ENCODE results near the gene UNC5C. TPM values are rescaled to one million over a fixed set of nuclear protein-coding genes. Genes with fewer than 3 reads are reported as not detected.

The UNC5C gene
- total and polyA plus RNA-seq, 2 of the 4 experiments (the other 2 are of a cell fraction): under 0.01 TPM

DNA sequence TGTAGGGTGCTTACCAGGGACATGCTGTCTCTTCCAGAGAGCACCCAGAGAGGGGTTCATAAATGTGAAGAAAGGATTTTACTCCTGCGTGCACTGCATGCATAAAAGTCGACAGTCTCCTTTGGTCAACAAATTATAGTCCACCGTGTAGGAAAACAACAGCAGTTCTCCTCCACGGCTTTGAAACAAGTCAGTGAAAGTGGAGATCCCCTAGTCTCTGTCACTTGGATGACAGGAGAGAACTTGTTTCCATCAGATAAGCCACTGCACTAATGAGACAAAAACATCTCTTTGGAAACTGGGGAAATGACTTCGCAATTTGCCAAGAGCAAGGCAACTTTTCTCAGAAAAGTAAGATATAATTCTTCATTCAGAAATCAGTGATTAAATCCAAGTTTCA lies 9.7 kb downstream of the UNC5C start:
- no peak for DNase-seq
- Histone ChIP-seq H3K23ac (ENCODE audit: low read depth, low read length) (no peak overlapping the region), H3K18ac (ENCODE audit: low read depth, low read length) (no peak overlapping the region), H3K79me1 (ENCODE audit: low read depth in 1 of 2, low read length in 2 of 2) (no peaks in the 10 kb centered on the region), H4K5ac (ENCODE audit: low read depth, low read length) (no peak overlapping the region), H4K20me1 (ENCODE audit: insufficient read depth, low read length) (no peaks in the 10 kb centered on the region), H3K9ac (ENCODE audit: low read depth, low read length) (no peak overlapping the region), H3K56ac (ENCODE audit: extremely low read depth, insufficient read depth, low read length) (no peak overlapping the region), H2AFZ (replicated peaks; ENCODE audit: low read length, poor library complexity) (no peak overlapping the region), H2BK20ac (ENCODE audit: low read depth, low read length) (no peak overlapping the region), H3K4ac (ENCODE audit: low read depth, low read length) (no peak overlapping the region), H2BK120ac (ENCODE audit: low read depth, low read length) (no peak overlapping the region), H3K4me3 (ENCODE audit: insufficient read depth, low read depth, low read length) (no peak overlapping the region), H3K4me2 (ENCODE audit: low read depth, low read length) (no peak overlapping the region), H3K9me3 (ENCODE audit: control insufficient read depth, insufficient read depth, low read length) (no peaks in the 10 kb centered on the region), H3K14ac (replicated peaks; ENCODE audit: low read depth, low read length) (no peak overlapping the region), H2BK15ac (ENCODE audit: low read depth, low read length) (no peak overlapping the region), H4K91ac (ENCODE audit: insufficient read depth, low read depth, low read length) (no peak overlapping the region), H3K9me1 (ENCODE audit: insufficient read depth, low read length) (no peaks in the 10 kb centered on the region), H2AK9ac (replicated peaks; ENCODE audit: low read depth, low read length, poor library complexity) (no peak overlapping the region), H2AK5ac (ENCODE audit: low read depth, low read length) (no peak overlapping the region), H3K36me3 (ENCODE audit: control insufficient read depth, insufficient read depth, low read length) (no peaks in the 10 kb centered on the region), H3K4me1 (ENCODE audit: control insufficient read depth, insufficient read depth, low read length) (no peaks in the 10 kb centered on the region), H3K27me3 (ENCODE audit: control insufficient read depth, insufficient read depth, low read length) (no peaks in the 10 kb centered on the region), H4K8ac (ENCODE audit: low read depth in 2 of 2, low read length in 2 of 2) (no peak overlapping the region), H3K27ac (ENCODE audit: insufficient read depth, low read length) (no peak overlapping the region), H2BK5ac (ENCODE audit: low read depth, low read length, poor library complexity, severe bottlenecking) (no peak overlapping the region)
- intact Hi-C loops (cut with micrococcal nuclease): no loop called here
- dilution Hi-C loops (cut with HindIII; ENCODE audit: low sequenced_read_pairs, unreplicated experiment): no loop called here
- CTCF ChIA-PET: no interaction called here
- ATAC-seq (ENCODE audit: low read depth): no peak
- TF ChIP-seq, protein P1, sequence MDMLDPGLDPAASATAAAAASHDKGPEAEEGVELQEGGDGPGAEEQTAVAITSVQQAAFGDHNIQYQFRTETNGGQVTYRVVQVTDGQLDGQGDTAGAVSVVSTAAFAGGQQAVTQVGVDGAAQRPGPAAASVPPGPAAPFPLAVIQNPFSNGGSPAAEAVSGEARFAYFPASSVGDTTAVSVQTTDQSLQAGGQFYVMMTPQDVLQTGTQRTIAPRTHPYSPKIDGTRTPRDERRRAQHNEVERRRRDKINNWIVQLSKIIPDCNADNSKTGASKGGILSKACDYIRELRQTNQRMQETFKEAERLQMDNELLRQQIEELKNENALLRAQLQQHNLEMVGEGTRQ (IDR thresholded peaks at IDR 0.05; ENCODE audit: low read depth, low read length): no peak
- TF ChIP-seq POLR2A (IDR thresholded peaks at IDR 0.05; ENCODE audit: low read depth, low read length) (no peak), RCOR1 (IDR thresholded peaks at IDR 0.05; ENCODE audit: insufficient replicate concordance, low read length) (no peak), CEBPB (IDR thresholded peaks at IDR 0.05; ENCODE audit: low read depth, low read length) (no peak), MAFK (IDR thresholded peaks at IDR 0.05; ENCODE audit: low read depth, low read length) (no peak), RFX5 (IDR thresholded peaks at IDR 0.05; ENCODE audit: low read depth, low read length) (no peak), SMC3 (IDR thresholded peaks at IDR 0.05; ENCODE audit: low read depth, low read length) (no peak), MXI1 (IDR thresholded peaks at IDR 0.05; ENCODE audit: borderline replicate concordance, low read depth, low read length) (no peak), BHLHE40 (IDR thresholded peaks at IDR 0.05; ENCODE audit: low read depth, low read length) (no peak), MAZ (IDR thresholded peaks at IDR 0.05; ENCODE audit: borderline replicate concordance, low read depth, low read length) (no peak), FOS (IDR thresholded peaks at IDR 0.05; ENCODE audit: low read depth, low read length) (no peak), ELK1 (IDR thresholded peaks at IDR 0.05; ENCODE audit: borderline replicate concordance, low read depth, low read length) (no peak), RAD21 (IDR thresholded peaks at IDR 0.05; ENCODE audit: low read length) (no peak), CHD1 (IDR thresholded peaks at IDR 0.05; ENCODE audit: low read depth, low read length) (no peak), NFE2L2 (IDR thresholded peaks at IDR 0.05; ENCODE audit: low read depth, low read length) (no peak)
- TF ChIP-seq, protein P2, sequence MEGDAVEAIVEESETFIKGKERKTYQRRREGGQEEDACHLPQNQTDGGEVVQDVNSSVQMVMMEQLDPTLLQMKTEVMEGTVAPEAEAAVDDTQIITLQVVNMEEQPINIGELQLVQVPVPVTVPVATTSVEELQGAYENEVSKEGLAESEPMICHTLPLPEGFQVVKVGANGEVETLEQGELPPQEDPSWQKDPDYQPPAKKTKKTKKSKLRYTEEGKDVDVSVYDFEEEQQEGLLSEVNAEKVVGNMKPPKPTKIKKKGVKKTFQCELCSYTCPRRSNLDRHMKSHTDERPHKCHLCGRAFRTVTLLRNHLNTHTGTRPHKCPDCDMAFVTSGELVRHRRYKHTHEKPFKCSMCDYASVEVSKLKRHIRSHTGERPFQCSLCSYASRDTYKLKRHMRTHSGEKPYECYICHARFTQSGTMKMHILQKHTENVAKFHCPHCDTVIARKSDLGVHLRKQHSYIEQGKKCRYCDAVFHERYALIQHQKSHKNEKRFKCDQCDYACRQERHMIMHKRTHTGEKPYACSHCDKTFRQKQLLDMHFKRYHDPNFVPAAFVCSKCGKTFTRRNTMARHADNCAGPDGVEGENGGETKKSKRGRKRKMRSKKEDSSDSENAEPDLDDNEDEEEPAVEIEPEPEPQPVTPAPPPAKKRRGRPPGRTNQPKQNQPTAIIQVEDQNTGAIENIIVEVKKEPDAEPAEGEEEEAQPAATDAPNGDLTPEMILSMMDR (conservative IDR thresholded peaks at IDR 0.05; ENCODE audit: low read depth, low read length): no peak
- 20% methylated on average over 1 of the region's 5 CpGs; no CpG with 5 or more reads in 1 of the 2 experiments for WGBS, 2 experiments (ENCODE audit: extremely low coverage in 2 of 2, insufficient read length in 1 of 2)
- BruUV-seq (replicated peaks): no TSS peak
- in situ Hi-C loops (cut with MboI; ENCODE audit: low sequenced_read_pairs): no loop called here
- POLR2A ChIA-PET (ENCODE audit: unreplicated experiment): interaction anchor here (0.7 kb wide), 1 partner anchor 335 kb away, joined by 4 read pairs; no protein-coding TSS in a partner anchor
